Fibroblast of pulmonary artery (primary cell): ENCODE data around the gene CAMK2D.
A peak's percentile ranks its signal among the peaks of the same experiment; 100 is the strongest.

Experiments
- DNase-seq: peaks from one replicate; pipeline ENCODE4 v3.0.0-alpha.2; 2010; ENCODE audit warnings: low read depth
- H3K4me3 ChIP-seq: replicated peaks from 2 replicates; pipeline ENCODE4 v1.5.1; 2011; ENCODE audit warnings: low read depth, mild to moderate bottlenecking, control low read depth, low read length, moderate library complexity
- TF ChIP-seq, protein P1 (sequence below): IDR thresholded peaks from 2 replicates; pipeline ENCODE4 v1.5.1; 2011; ENCODE audit warnings: mild to moderate bottlenecking, control low read depth, low read length, inconsistent platforms; ENCODE audit errors: missing control alignments

Gene CAMK2D

GRCh38 chr4:113481820-113482219 lies 279.7 kb downstream of the CAMK2D start:
- TF ChIP-seq, protein P1, sequence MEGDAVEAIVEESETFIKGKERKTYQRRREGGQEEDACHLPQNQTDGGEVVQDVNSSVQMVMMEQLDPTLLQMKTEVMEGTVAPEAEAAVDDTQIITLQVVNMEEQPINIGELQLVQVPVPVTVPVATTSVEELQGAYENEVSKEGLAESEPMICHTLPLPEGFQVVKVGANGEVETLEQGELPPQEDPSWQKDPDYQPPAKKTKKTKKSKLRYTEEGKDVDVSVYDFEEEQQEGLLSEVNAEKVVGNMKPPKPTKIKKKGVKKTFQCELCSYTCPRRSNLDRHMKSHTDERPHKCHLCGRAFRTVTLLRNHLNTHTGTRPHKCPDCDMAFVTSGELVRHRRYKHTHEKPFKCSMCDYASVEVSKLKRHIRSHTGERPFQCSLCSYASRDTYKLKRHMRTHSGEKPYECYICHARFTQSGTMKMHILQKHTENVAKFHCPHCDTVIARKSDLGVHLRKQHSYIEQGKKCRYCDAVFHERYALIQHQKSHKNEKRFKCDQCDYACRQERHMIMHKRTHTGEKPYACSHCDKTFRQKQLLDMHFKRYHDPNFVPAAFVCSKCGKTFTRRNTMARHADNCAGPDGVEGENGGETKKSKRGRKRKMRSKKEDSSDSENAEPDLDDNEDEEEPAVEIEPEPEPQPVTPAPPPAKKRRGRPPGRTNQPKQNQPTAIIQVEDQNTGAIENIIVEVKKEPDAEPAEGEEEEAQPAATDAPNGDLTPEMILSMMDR: no peak
- H3K4me3 ChIP-seq: no peak overlapping the region
- DNase-seq: no peak

- TF ChIP-seq, protein P1: no peak
These were observed 281.4 kb downstream of the CAMK2D start for GRCh38 chr4:113480109-113480508.

DNA sequence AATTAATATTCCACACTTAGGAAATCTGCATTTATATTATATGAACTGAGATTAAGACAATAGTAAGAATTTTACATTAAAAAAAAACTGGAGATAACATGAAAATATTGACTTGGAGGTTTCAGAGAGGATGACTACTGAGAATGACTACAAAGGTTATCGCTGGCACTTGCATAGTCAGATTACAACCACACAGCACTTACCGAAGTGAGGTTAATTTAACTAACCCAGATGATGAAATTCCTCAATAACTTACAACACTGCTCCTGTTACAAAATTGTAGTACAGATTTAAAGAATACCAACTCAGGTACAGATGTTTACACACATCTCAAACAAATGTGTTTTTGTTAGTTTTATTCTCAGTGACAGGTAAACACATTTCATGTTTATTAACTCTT lies 283.5 kb downstream of the CAMK2D start:
- TF ChIP-seq, protein P1: no peak
- no peak overlapping the region for H3K4me3 ChIP-seq
- no peak for DNase-seq

More at GRCh38 chr4:113480109-113480508, 281.4 kb downstream of the CAMK2D start:
- DNase-seq: no peak
- H3K4me3 ChIP-seq: no peak overlapping the region

DNA sequence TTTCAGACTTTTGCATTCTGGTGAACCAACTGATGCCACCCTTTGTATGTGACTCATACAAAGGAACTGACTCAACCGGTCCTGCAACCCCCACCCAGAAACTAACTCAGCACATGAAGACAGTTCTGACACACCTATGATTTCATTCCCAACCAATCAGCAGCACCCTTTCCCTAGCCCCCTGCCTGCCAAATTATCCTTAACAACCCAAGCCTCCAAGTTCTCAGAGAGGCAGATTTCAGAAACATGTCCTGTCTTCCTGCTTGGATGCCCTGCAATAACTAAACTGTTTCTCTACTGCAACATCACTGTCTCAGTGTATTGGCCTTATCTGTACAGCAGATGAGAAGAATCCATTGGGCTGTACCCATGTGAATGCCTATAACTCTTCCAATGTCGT lies 284.7 kb downstream of the CAMK2D start:
- DNase-seq: no peak
- no peak overlapping the region for H3K4me3 ChIP-seq
- TF ChIP-seq, protein P1: no peak

- TF ChIP-seq, protein P1: no peak
- H3K4me3 ChIP-seq: no peak overlapping the region
These were observed 287.5 kb downstream of the CAMK2D start for GRCh38 chr4:113474017-113474416.

DNA sequence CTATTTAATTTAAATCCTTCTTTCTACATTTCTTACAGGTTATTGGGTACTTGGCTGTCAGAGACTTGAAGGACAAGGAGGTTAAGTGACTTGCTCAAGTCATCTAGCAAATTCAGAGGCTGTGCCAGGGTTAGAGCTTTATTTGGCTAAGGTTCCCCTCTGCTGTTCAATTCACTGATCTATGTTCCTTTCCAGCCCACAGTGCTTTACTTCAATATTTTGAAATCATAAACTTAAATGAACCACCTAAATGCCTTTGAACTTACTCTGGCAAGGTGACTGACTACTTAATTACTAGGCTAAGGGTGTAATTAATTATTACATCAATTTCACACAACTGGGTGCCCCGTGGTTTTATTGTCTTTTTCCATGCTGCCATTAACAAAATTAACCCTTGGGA lies 288.7 kb downstream of the CAMK2D start:
- H3K4me3 ChIP-seq: no peak overlapping the region
- DNase-seq: no peak
- TF ChIP-seq, protein P1: no peak

More at GRCh38 chr4:113474017-113474416, 287.5 kb downstream of the CAMK2D start:
- peak; percentile 79 for DNase-seq

GRCh38 chr4:113471146-113471860 lies 290.2 kb downstream of the CAMK2D start:
- peak; percentile 44 for DNase-seq
- TF ChIP-seq, protein P1: no peak
- no peak overlapping the region for H3K4me3 ChIP-seq
